Peyer's patch (tissue), 4 donors: ENCODE results near the gene VGLL3. TPM values are rescaled to one million over a fixed set of nuclear protein-coding genes. Genes with fewer than 3 reads are reported as not detected.

Source experiments
- DNase-seq, 3 donors: peaks; one replicate each; pipeline ENCODE4 v3.0.0-alpha.2; 2017 to 2019
- H3K27ac ChIP-seq, 4 donors: fragments of 200-600 bp; sonication (generic); one replicate each; pipeline ENCODE4 v1.5.1; 2016 to 2019
- H3K27me3 ChIP-seq, 2 donors: fragments of 200-600 bp; sonication (generic); one replicate each; pipeline ENCODE4 v1.5.1; 2019
- H3K36me3 ChIP-seq, 3 donors: fragments of 200-600 bp; sonication (generic); one replicate each; pipeline ENCODE4 v1.5.1; 2016 to 2019
- H3K4me1 ChIP-seq, 4 donors: fragments of 200-600 bp; sonication (generic); one replicate each; pipeline ENCODE4 v1.5.1; 2016 to 2019
- H3K4me3 ChIP-seq, 4 donors: fragments of 200-600 bp; sonication (generic); 1 replicate in 3 of 4; 2 replicates in 1 of 4; pipeline ENCODE4 v1.5.1; 2016 to 2019; ENCODE audit warnings: mild to moderate bottlenecking in 1 of 4
- H3K9me3 ChIP-seq, 4 donors: fragments of 200-600 bp; sonication (generic); one replicate each; pipeline ENCODE4 v1.5.1; 2016 to 2019; ENCODE audit warnings: mild to moderate bottlenecking in 1 of 4
- POLR2A ChIP-seq, 2 donors: fragments of 450-650 bp; IDR thresholded peaks; one replicate each; pipeline ENCODE4 v1.5.1; 2017; ENCODE audit warnings: antibody characterized with exemption in 2 of 2, mild to moderate bottlenecking in 2 of 2, moderate library complexity in 2 of 2
- total RNA-seq, 4 donors: library from RNA; depleted of rRNA; stranded (reverse); fragments of >200 nt; gene quantifications; one replicate each; pipeline ENCODE4 v1.1.0, GENCODE V29; 2016
- TF ChIP-seq, protein P1 (sequence below), 6 experiments: fragments of 450-650 bp in 4 of 6; fragments of 200-600 bp in 2 of 6; sonication (generic) in 1 of 6; IDR thresholded peaks; one replicate each; pipeline ENCODE4 v1.5.1; 2017 to 2019; ENCODE audit warnings: antibody characterized with exemption in 6 of 6, mild to moderate bottlenecking in 3 of 6, moderate library complexity in 1 of 6

The VGLL3 gene
- 1 to 10 TPM; 1.1 to 9.2 (median 4.6) TPM for total RNA-seq

DNA sequence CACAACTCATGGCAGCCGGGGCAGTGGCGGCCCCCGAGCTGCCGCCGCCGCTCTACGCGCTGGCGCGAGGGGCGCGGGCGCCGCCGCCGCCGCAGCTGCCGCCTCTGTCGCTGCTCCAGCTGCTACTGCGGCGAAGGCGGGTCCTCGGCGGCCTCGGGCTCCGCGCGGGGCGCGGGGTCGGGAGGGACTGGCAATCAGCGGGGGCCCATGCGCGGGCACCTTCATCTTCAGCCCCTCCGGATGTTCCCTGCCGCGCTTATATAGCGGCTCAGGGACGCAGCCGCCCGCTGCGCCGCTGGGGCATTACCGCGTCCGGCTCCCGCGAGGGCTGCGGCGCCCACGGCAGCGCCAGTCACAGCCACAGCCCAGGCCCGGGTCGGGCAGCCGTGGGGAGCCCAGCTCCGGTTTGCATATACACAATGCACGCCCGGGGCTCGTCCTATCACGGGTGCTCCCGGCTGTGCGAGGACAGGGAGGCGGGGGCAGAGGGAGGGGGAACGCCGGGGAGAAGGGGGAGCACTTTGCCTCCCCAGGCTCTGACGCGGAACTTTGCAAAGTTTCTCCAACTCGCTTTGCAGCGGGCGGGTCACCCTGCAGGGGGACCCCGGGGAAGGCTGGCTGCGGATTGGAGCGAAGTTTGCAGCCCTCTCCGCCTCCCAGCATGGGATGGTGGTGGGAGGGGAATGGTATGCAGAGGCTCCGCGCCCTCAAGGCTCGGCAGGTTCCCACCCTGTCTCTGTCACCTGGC lies at the start of gene VGLL3:
Gene VGLL3 (minus strand): TSS at position 416 of the 748 bp plus-strand sequence. CDS start 406 bp downstream, at position 10.
- H3K36me3 ChIP-seq = no peaks in the 10 kb centered on the region
- peak in 2 of 3 donors; percentile 54 to 55 for DNase-seq
- TF ChIP-seq, protein P1, sequence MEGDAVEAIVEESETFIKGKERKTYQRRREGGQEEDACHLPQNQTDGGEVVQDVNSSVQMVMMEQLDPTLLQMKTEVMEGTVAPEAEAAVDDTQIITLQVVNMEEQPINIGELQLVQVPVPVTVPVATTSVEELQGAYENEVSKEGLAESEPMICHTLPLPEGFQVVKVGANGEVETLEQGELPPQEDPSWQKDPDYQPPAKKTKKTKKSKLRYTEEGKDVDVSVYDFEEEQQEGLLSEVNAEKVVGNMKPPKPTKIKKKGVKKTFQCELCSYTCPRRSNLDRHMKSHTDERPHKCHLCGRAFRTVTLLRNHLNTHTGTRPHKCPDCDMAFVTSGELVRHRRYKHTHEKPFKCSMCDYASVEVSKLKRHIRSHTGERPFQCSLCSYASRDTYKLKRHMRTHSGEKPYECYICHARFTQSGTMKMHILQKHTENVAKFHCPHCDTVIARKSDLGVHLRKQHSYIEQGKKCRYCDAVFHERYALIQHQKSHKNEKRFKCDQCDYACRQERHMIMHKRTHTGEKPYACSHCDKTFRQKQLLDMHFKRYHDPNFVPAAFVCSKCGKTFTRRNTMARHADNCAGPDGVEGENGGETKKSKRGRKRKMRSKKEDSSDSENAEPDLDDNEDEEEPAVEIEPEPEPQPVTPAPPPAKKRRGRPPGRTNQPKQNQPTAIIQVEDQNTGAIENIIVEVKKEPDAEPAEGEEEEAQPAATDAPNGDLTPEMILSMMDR (IDR thresholded peaks at IDR 0.05) = no peak
- TF ChIP-seq POLR2A (IDR thresholded peaks at IDR 0.05) = no peak
- peak within 1 kb of the TSS; percentile 32 to 60 (median 46) for H3K4me3 ChIP-seq
- peak within 1 kb of the TSS; percentile 52 to 80 (median 58) for H3K27ac ChIP-seq
- H3K27me3 ChIP-seq = peaks cover 0 to 8% of the 10 kb centered on the region in 2 donors
- H3K9me3 ChIP-seq = no peaks in the 10 kb centered on the region
- peaks cover 0 to 6% (median 0%) of the 10 kb centered on the region in 4 donors for H3K4me1 ChIP-seq

- no peaks in the 10 kb centered on the region for H3K9me3 ChIP-seq
- no peak for DNase-seq
- H3K27me3 ChIP-seq = no peaks in the 10 kb centered on the region
- no peaks in the 10 kb centered on the region for H3K4me1 ChIP-seq
- no peak overlapping the region for H3K27ac ChIP-seq
- H3K4me3 ChIP-seq = no peak overlapping the region
- no peak for TF ChIP-seq POLR2A (IDR thresholded peaks at IDR 0.05)
- TF ChIP-seq, protein P1 (IDR thresholded peaks at IDR 0.05) = no peak
- no peaks in the 10 kb centered on the region for H3K36me3 ChIP-seq
Measured at GRCh38 chr3:87037652-87038051, 46.7 kb upstream of the VGLL3 start.

- H3K27ac ChIP-seq = no peak overlapping the region
- H3K4me1 ChIP-seq = no peaks in the 10 kb centered on the region
- no peak for DNase-seq
Measured at GRCh38 chr3:87036671-87037070, 45.7 kb upstream of the VGLL3 start.

DNA sequence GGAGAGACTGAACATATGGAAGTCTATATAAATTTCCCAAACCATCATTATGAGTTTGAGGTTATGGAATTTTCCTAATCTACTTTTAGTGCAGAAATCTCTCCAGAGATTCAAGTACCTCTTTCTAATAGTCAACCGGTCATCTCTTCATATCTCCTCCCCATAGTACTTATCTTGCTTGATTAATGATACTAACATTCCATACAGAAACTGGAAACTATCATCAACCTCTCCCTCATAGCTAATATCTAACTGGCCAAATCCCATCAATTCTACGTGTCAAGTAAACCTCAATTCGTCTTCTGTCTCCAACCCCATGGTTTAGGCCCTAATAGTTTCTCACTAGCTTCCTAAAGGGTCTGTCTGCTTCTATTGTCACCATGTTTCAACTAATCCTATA lies 44.4 kb upstream of the VGLL3 start:
- Histone ChIP-seq H3K36me3 (no peaks in the 10 kb centered on the region), H3K27ac (no peak overlapping the region), H3K27me3 (no peaks in the 10 kb centered on the region), H3K9me3 (no peaks in the 10 kb centered on the region), H3K4me1 (no peaks in the 10 kb centered on the region), H3K4me3 (no peak overlapping the region)
- no peak for TF ChIP-seq POLR2A (IDR thresholded peaks at IDR 0.05)
- TF ChIP-seq, protein P1 (IDR thresholded peaks at IDR 0.05) = no peak
- no peak for DNase-seq

More at GRCh38 chr3:87036671-87037070, 45.7 kb upstream of the VGLL3 start:
- TF ChIP-seq, protein P1 (IDR thresholded peaks at IDR 0.05) = no peak
- TF ChIP-seq POLR2A (IDR thresholded peaks at IDR 0.05) = no peak
- no peaks in the 10 kb centered on the region for H3K9me3 ChIP-seq
- H3K27me3 ChIP-seq = no peaks in the 10 kb centered on the region
- H3K36me3 ChIP-seq = no peaks in the 10 kb centered on the region
- no peak overlapping the region for H3K4me3 ChIP-seq

- no peak for TF ChIP-seq POLR2A (IDR thresholded peaks at IDR 0.05)
- TF ChIP-seq, protein P1 (IDR thresholded peaks at IDR 0.05) = no peak
- no peak overlapping the region for H3K27ac ChIP-seq
Measured at GRCh38 chr3:87033205-87033604, 42.3 kb upstream of the VGLL3 start.

More at GRCh38 chr3:87033205-87033604, 42.3 kb upstream of the VGLL3 start:
- Histone ChIP-seq H3K4me1 (no peaks in the 10 kb centered on the region), H3K27me3 (no peaks in the 10 kb centered on the region), H3K36me3 (no peaks in the 10 kb centered on the region), H3K4me3 (no peak overlapping the region), H3K9me3 (no peaks in the 10 kb centered on the region)
- DNase-seq = no peak
